HL-60 (cell line): Measurements from ENCODE around the gene IFTAP.

Experiments
- DNase-seq, 2 experiments: peaks; one replicate each; pipeline ENCODE4 v3.0.0-alpha.2; 2010 to 2020; ENCODE audit warnings: low read depth in 1 of 2, low spot score in 1 of 2
- H3K27ac ChIP-seq: fragments of 250-450 bp; sonication (Bioruptor Pico); replicated peaks from 2 replicates; pipeline ENCODE4 v1.5.1; 2020; ENCODE audit warnings: mild to moderate bottlenecking, moderate library complexity
- H3K27me3 ChIP-seq: fragments of 250-450 bp; sonication (Bioruptor Pico); 2 replicates; pipeline ENCODE4 v1.5.1; 2021; ENCODE audit warnings: mild to moderate bottlenecking, moderate library complexity; ENCODE audit not compliant: insufficient read depth, poor library complexity, severe bottlenecking
- H3K4me3 ChIP-seq: replicated peaks from 2 replicates; pipeline ENCODE4 v1.5.1; 2011; ENCODE audit warnings: mild to moderate bottlenecking, control low read depth, low read length; ENCODE audit not compliant: insufficient read depth
- CTCF ChIP-seq: IDR thresholded peaks from one replicate; pipeline ENCODE4 v1.5.1; 2011; ENCODE audit warnings: low read length, control low read depth, inconsistent platforms; ENCODE audit not compliant: insufficient read depth
- GABPA ChIP-seq: IDR thresholded peaks from 2 replicates; pipeline ENCODE4 v1.6.1; 2012; ENCODE audit warnings: low read depth
- POLR2AphosphoS5 ChIP-seq: IDR thresholded peaks from 2 replicates; pipeline ENCODE4 v1.6.1; 2012; ENCODE audit warnings: low read depth
- REST ChIP-seq: IDR thresholded peaks from 2 replicates; pipeline ENCODE4 v1.6.1; 2012; ENCODE audit warnings: low read depth; ENCODE audit not compliant: insufficient replicate concordance
- SPI1 ChIP-seq: IDR thresholded peaks from 2 replicates; pipeline ENCODE4 v1.6.1; 2012; ENCODE audit warnings: low read depth, mild to moderate bottlenecking, borderline replicate concordance

Gene IFTAP

GRCh38 chr11:36605221-36606216 lies 11.2 kb downstream of the IFTAP start:
- no peak overlapping the region for H3K27ac ChIP-seq
- no peak for DNase-seq
- H3K27me3 ChIP-seq = no peaks in the 10 kb centered on the region
- no peak overlapping the region for H3K4me3 ChIP-seq
- TF ChIP-seq POLR2AphosphoS5 (no peak), GABPA (no peak), CTCF (no peak), REST (no peak), SPI1 (no peak)

- Histone ChIP-seq H3K4me3 (no peak overlapping the region), H3K27ac (no peak overlapping the region), H3K27me3 (no peaks in the 10 kb centered on the region)
- TF ChIP-seq REST (no peak), GABPA (no peak), SPI1 (no peak), POLR2AphosphoS5 (no peak), CTCF (no peak)
- DNase-seq = no peak
These were observed 14.3 kb downstream of the IFTAP start for GRCh38 chr11:36608491-36609199.

GRCh38 chr11:36609383-36609782 lies 15.1 kb downstream of the IFTAP start:
- no peak for TF ChIP-seq GABPA
- TF ChIP-seq POLR2AphosphoS5 = no peak
- no peak for TF ChIP-seq SPI1
- TF ChIP-seq REST = no peak
- no peak for TF ChIP-seq CTCF
- no peak overlapping the region for H3K4me3 ChIP-seq
- no peaks in the 10 kb centered on the region for H3K27me3 ChIP-seq
- DNase-seq = no peak
- H3K27ac ChIP-seq = no peak overlapping the region
